ENCODE data around the gene ARF3. TPM values are rescaled to one million over a fixed set of nuclear protein-coding genes. Genes with fewer than 3 reads are reported as not detected.

Gene ARF3
- total RNA-seq, 1 experiment from 2014 or later, result 256 TPM

- H3K4me3 Mint-ChIP-seq, result no peak overlapping the region
- H3K27ac Mint-ChIP-seq, result no peak overlapping the region
- no peak for ATAC-seq
- ChIA-PET CTCF (interaction anchor here (1.4 kb wide), 2 partner anchors 26 to 34 kb away, joined by 4 to 5 read pairs; no protein-coding TSS in a partner anchor), POLR2A (no interaction called here)
- no peak for TF ChIP-seq USF1 (CRISPR knock-in tag; IDR thresholded peaks at IDR 0.05)
- no peak for TF ChIP-seq ZNF232 (CRISPR knock-in tag; IDR thresholded peaks at IDR 0.05)
- no peak for TF ChIP-seq SMAD4 (CRISPR knock-in tag; IDR thresholded peaks at IDR 0.05)
- DNase-seq (ENCODE audit: low spot score), result no peak
- H3K9me3 Mint-ChIP-seq, result no peaks in the 10 kb centered on the region
- H3K36me3 Mint-ChIP-seq, result peaks cover 22% of the 10 kb centered on the region
- H3K4me1 Mint-ChIP-seq, result peaks cover 31% of the 10 kb centered on the region
- no peaks in the 10 kb centered on the region for H3K27me3 Mint-ChIP-seq (ENCODE audit: low read depth)
Measured at GRCh38 chr12:48954061-48954460, 3.2 kb downstream of the ARF3 start.

DNA sequence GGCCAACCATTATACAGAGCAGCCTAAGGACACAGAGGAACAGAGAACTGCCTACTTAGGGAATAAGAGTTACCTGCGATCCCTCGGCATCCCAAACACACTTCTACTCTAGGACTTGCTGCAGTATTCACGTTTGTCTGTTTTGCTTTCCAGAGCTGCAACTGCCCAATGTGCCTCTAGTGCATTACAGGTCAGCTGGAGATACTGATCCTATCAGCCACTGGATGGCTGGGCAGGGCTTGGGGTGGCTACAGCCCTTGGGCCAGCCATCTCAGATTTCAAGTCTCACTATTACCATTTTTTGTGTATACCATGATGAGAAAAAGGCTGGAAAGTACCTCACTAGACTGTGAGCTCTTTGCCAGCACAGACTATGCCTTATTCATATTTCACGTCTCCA lies 4.6 kb downstream of the ARF3 start:
- Mint-ChIP-seq H3K27ac (no peak overlapping the region; the same call in 1 of the 2 replicates), H3K27me3 (ENCODE audit: low read depth) (no peaks in the 10 kb centered on the region), H3K4me3 (no peak overlapping the region), H3K4me1 (peaks cover 27% of the 10 kb centered on the region), H3K36me3 (peaks cover 25% of the 10 kb centered on the region), H3K9me3 (no peaks in the 10 kb centered on the region)
- DNase-seq (ENCODE audit: low spot score) (no peak), ATAC-seq (no peak)
- TF ChIP-seq ATF2 (CRISPR knock-in tag; IDR thresholded peaks at IDR 0.05; ENCODE audit: borderline replicate concordance, low read depth), result no peak
- TF ChIP-seq SMAD3 (CRISPR knock-in tag; IDR thresholded peaks at IDR 0.05; ENCODE audit: borderline replicate concordance), result no peak
- no peak for TF ChIP-seq E2F1 (CRISPR knock-in tag; IDR thresholded peaks at IDR 0.05)
- TF ChIP-seq SOX15 (CRISPR knock-in tag; IDR thresholded peaks at IDR 0.05), result no peak
- POLR2A ChIA-PET, result no interaction called here
- CTCF ChIA-PET, result interaction anchor here (0.6 to 1.8 kb wide), 7 partner anchors 14 to 137 kb away, joined by 3 to 4 read pairs (median 3); no protein-coding TSS in a partner anchor

- Mint-ChIP-seq H3K4me3 (no peak overlapping the region), H3K36me3 (peaks cover 11% of the 10 kb centered on the region), H3K4me1 (peaks cover 12% of the 10 kb centered on the region), H3K27me3 (ENCODE audit: low read depth) (no peaks in the 10 kb centered on the region), H3K9me3 (no peaks in the 10 kb centered on the region), H3K27ac (peak overlapping the region; percentile 33)
- TF ChIP-seq MXD4 (CRISPR knock-in tag; IDR thresholded peaks at IDR 0.05; ENCODE audit: borderline replicate concordance) (no peak), GABPB1 (CRISPR knock-in tag; IDR thresholded peaks at IDR 0.05) (peak; percentile 33; the same call in 1 of the 2 replicates)
- DNase-seq (ENCODE audit: low spot score) (no peak), ATAC-seq (no peak)
- ChIA-PET POLR2A (interaction anchor here (0.6 to 1.1 kb wide), 2 partner anchors 9 to 18 kb away, joined by 3 to 5 read pairs; partner anchors contain the start of gene ARF3), CTCF (interaction anchor here (0.7 to 1.7 kb wide), 7 partner anchors 10 to 95 kb away, joined by 3 to 6 read pairs (median 5); no protein-coding TSS in a partner anchor)
Measured at GRCh38 chr12:48947727-48948126, 9.6 kb downstream of the ARF3 start.

DNA sequence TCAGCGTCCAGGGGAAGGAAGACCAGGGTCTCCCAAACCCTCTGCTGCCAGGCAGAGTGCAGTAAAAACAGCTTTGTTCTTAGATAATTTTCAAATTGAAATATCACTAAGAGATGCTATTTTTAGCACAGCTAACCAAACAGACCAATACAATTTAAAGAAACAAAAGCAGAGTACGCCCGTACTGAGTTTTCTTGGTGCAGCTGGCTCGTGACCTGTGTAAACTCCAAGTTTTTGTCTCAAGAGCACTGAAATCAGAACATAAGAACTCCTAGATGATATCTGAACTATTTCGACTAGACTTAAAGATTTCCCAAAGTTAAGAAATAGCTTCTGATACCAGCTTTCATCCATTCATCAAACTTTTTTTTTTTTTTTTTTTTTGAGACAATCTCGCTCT lies 10.3 kb downstream of the ARF3 start:
- H3K27me3 Mint-ChIP-seq (ENCODE audit: low read depth), result no peaks in the 10 kb centered on the region
- H3K9me3 Mint-ChIP-seq, result no peaks in the 10 kb centered on the region
- DNase-seq (ENCODE audit: low spot score), result no peak
- H3K4me3 Mint-ChIP-seq, result no peak overlapping the region
- no peak for ATAC-seq
- peaks cover 6% of the 10 kb centered on the region for H3K36me3 Mint-ChIP-seq
- H3K4me1 Mint-ChIP-seq, result peaks cover 12% of the 10 kb centered on the region
- H3K27ac Mint-ChIP-seq, result peak overlapping the region; percentile 92
- CTCF ChIA-PET, result interaction anchor here (0.6 to 1.7 kb wide), 4 partner anchors 9 to 41 kb away, joined by 3 to 6 read pairs (median 5); partner anchors contain the start of gene FKBP11
- POLR2A ChIA-PET, result interaction anchor here (1.1 kb wide), 1 partner anchor 10 kb away, joined by 5 read pairs; the partner anchor contains the start of gene ARF3
- TF ChIP-seq PRRX2 (CRISPR knock-in tag; IDR thresholded peaks at IDR 0.05) (no peak), FOXP1 (CRISPR knock-in tag; IDR thresholded peaks at IDR 0.05; ENCODE audit: borderline replicate concordance) (no peak), MXD4 (CRISPR knock-in tag; IDR thresholded peaks at IDR 0.05; ENCODE audit: borderline replicate concordance) (no peak), JAZF1 (CRISPR knock-in tag; IDR thresholded peaks at IDR 0.05) (no peak), ZBTB21 (CRISPR knock-in tag; IDR thresholded peaks at IDR 0.05; ENCODE audit: borderline replicate concordance) (no peak), ZNF396 (CRISPR knock-in tag; IDR thresholded peaks at IDR 0.05; ENCODE audit: borderline replicate concordance) (no peak), KAT7 (CRISPR knock-in tag; IDR thresholded peaks at IDR 0.05; ENCODE audit: borderline replicate concordance) (no peak), ZNF121 (CRISPR knock-in tag; IDR thresholded peaks at IDR 0.05) (no peak), TEAD4 (CRISPR knock-in tag; IDR thresholded peaks at IDR 0.05) (no peak), PREB (CRISPR knock-in tag; IDR thresholded peaks at IDR 0.05; ENCODE audit: borderline replicate concordance) (no peak), MYBL2 (CRISPR knock-in tag; IDR thresholded peaks at IDR 0.05) (no peak)
- TF ChIP-seq, protein P1, sequence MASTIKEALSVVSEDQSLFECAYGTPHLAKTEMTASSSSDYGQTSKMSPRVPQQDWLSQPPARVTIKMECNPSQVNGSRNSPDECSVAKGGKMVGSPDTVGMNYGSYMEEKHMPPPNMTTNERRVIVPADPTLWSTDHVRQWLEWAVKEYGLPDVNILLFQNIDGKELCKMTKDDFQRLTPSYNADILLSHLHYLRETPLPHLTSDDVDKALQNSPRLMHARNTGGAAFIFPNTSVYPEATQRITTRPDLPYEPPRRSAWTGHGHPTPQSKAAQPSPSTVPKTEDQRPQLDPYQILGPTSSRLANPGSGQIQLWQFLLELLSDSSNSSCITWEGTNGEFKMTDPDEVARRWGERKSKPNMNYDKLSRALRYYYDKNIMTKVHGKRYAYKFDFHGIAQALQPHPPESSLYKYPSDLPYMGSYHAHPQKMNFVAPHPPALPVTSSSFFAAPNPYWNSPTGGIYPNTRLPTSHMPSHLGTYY (CRISPR knock-in tag; IDR thresholded peaks at IDR 0.05), result no peak
- TF ChIP-seq, protein P2, sequence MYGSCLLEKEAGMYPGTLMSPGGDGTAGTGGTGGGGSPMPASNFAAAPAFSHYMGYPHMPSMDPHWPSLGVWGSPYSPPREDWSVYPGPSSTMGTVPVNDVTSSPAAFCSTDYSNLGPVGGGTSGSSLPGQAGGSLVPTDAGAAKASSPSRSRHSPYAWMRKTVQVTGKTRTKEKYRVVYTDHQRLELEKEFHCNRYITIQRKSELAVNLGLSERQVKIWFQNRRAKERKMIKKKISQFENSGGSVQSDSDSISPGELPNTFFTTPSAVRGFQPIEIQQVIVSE (CRISPR knock-in tag; IDR thresholded peaks at IDR 0.05; ENCODE audit: borderline replicate concordance), result no peak

All from WTC11 (cell line).